ENCODE measurements around the gene NFRKB. TPM values are rescaled to one million over a fixed set of nuclear protein-coding genes. Genes with fewer than 3 reads are reported as not detected.

Gene NFRKB
- total and polyA plus RNA-seq, 11 donors: 5.0 to 23.1 (median 12.1) TPM

DNA sequence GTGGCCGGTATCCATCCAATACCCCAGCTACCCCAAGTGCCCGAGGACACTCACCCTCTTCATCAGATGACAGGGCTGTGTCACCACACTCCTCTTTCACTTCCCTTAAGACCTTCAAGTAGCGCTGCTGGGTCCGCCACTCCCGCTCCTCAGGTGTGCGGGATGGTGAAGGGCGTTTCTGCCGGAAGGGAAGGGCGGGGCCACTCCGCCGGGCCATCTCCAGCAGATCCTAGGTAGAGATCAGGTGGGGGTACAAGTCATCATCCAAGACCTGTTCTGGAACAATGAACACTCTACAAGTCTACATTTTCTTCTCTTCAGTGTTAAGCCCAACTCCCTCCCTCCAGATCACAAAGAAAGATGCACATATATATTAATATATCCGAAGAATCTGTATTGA is 10.0 kb downstream of the NFRKB start:
- TF ChIP-seq, protein P1, sequence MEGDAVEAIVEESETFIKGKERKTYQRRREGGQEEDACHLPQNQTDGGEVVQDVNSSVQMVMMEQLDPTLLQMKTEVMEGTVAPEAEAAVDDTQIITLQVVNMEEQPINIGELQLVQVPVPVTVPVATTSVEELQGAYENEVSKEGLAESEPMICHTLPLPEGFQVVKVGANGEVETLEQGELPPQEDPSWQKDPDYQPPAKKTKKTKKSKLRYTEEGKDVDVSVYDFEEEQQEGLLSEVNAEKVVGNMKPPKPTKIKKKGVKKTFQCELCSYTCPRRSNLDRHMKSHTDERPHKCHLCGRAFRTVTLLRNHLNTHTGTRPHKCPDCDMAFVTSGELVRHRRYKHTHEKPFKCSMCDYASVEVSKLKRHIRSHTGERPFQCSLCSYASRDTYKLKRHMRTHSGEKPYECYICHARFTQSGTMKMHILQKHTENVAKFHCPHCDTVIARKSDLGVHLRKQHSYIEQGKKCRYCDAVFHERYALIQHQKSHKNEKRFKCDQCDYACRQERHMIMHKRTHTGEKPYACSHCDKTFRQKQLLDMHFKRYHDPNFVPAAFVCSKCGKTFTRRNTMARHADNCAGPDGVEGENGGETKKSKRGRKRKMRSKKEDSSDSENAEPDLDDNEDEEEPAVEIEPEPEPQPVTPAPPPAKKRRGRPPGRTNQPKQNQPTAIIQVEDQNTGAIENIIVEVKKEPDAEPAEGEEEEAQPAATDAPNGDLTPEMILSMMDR (IDR thresholded peaks at IDR 0.05): no peak
- no peak for TF ChIP-seq POLR2A (IDR thresholded peaks at IDR 0.05)
- H3K36me3 ChIP-seq: peaks cover 7 to 100% (median 95%) of the 10 kb centered on the region in 9 donors
- no peak overlapping the region for H3K27ac ChIP-seq
- no peaks in the 10 kb centered on the region for H3K4me1 ChIP-seq
- H3K4me3 ChIP-seq: no peak overlapping the region
- ATAC-seq: no peak
- no peaks in the 10 kb centered on the region for H3K9me3 ChIP-seq
- 97 to 100% (median 98%) methylated on average over 12 of the region's 12 CpGs for WGBS, 4 donors
- no peak for DNase-seq
- intact Hi-C loops (cut with DNase I): no loop called here
- no peaks in the 10 kb centered on the region for H3K27me3 ChIP-seq

DNA sequence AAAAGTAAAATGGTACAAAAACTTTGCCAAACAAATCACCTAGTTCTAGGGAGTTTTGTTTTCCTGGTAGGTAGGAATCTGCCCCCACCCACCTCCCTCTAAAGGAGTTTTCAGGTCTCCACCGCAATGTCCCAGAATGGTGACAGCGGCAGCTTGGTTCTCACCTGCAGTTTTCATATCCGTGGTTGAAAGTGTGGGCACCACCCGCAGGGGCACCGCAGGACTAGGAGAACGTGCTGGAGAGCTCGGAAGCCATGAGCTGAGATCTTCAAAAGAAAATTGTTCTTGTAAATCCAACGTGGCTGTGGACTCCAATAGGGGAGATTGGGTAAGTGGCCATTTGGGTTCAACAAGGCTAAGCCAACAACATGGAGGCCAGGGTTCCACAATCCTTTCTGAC is 10.8 kb downstream of the NFRKB start:
- ATAC-seq (no peak), DNase-seq (no peak)
- H3K27me3 ChIP-seq: no peaks in the 10 kb centered on the region
- H3K4me3 ChIP-seq: no peak overlapping the region
- WGBS, 4 donors: 94 to 97% (median 94%) methylated on average over 8 of the region's 8 CpGs
- intact Hi-C loops (cut with DNase I): no loop called here
- H3K27ac ChIP-seq: no peak overlapping the region
- H3K9me3 ChIP-seq: no peaks in the 10 kb centered on the region
- no peak for TF ChIP-seq POLR2A (IDR thresholded peaks at IDR 0.05)
- TF ChIP-seq, protein P1 (IDR thresholded peaks at IDR 0.05): no peak
- no peaks in the 10 kb centered on the region for H3K4me1 ChIP-seq
- peaks cover 7 to 100% (median 100%) of the 10 kb centered on the region in 9 donors for H3K36me3 ChIP-seq

DNA sequence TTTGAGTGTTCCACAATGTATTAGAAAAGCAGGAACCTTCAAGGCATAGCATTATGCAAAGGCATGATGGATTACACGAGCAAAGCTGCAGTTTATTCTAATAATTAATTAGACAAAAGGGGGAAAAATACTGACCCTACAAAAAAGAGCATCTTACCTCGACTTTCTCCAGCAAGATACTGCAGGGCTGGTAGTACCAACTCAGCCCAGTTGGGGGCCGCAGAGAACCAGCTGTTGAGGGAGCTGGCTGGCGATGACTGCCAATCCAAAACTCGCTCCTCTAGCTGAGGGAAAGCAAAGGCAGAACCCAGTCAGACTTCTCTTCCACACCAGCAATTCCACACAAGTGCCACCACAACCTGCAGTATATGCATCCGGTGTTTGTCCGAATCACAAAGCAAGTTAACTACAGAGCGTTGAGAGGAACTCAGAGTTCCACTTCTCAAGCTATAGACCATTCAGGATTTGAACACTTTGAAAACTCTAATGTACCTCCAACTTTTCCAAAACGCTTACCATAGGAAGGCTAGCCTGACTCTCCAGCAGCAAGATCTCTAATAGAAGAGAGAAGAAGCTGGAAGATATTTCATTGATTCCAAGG is 13.7 kb downstream of the NFRKB start:
- WGBS, 4 donors: 72 to 82% (median 79%) methylated on average over 9 of the region's 9 CpGs
- DNase-seq (no peak), ATAC-seq (peak in 1 of 4 donors; percentile 41)
- Histone ChIP-seq H3K9me3 (no peaks in the 10 kb centered on the region), H3K36me3 (peaks cover 7 to 100% (median 100%) of the 10 kb centered on the region in 9 donors), H3K4me3 (no peak overlapping the region), H3K27ac (no peak overlapping the region), H3K27me3 (no peaks in the 10 kb centered on the region), H3K4me1 (no peaks in the 10 kb centered on the region)
- no peak for TF ChIP-seq POLR2A (IDR thresholded peaks at IDR 0.05)
- TF ChIP-seq, protein P1 (IDR thresholded peaks at IDR 0.05): peak in 8 of 12 donors; percentile 18 to 41 (median 36)
- intact Hi-C loops (cut with DNase I): no loop called here

DNA sequence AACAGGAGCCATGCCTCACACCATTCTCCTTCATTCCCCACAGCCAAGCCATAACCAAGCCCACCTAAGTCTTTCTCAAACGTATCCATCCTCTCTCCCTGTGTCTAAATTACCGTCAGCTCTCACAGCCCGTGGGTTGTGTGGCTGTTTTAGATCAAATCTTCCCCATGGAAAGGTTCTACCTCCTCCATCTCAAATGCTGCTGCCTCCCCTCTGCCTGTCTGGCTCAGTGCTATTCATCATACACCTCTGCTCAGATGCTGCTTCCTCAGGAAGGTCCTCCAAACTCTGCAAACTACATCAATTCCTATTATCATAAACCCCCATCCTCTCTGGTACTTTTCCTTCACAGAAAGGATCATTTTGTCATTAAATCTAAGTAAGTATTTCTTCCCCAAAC is 15.1 kb downstream of the NFRKB start:
- no peak for ATAC-seq
- Histone ChIP-seq H3K9me3 (no peaks in the 10 kb centered on the region), H3K27ac (no peak overlapping the region), H3K36me3 (peaks cover 7 to 100% (median 100%) of the 10 kb centered on the region in 9 donors), H3K4me3 (no peak overlapping the region), H3K4me1 (no peaks in the 10 kb centered on the region), H3K27me3 (no peaks in the 10 kb centered on the region)
- WGBS, 4 donors: 91 to 97% (median 94%) methylated on average over 3 of the region's 3 CpGs
- TF ChIP-seq, protein P1 (IDR thresholded peaks at IDR 0.05): no peak
- no peak for TF ChIP-seq POLR2A (IDR thresholded peaks at IDR 0.05)
- DNase-seq: no peak
- intact Hi-C loops (cut with DNase I): no loop called here
